ENCODE data around the gene CAPN1. TPM values are rescaled to one million over a fixed set of nuclear protein-coding genes. Genes with fewer than 3 reads are reported as not detected.

Gene CAPN1
- total RNA-seq, 1 experiment from 2014 or later = 256 TPM

GRCh38 chr11:65241692-65242091 is 60.0 kb downstream of the CAPN1 start:
- Histone ChIP-seq H3K36me3 (ENCODE audit: control insufficient read depth, insufficient read depth, low read length) (no peaks in the 10 kb centered on the region), H3K4me3 (ENCODE audit: low read depth in 2 of 2, low read length in 2 of 2) (no peak overlapping the region), H3K27ac (ENCODE audit: low read length) (no peak overlapping the region), H3K9me3 (ENCODE audit: control insufficient read depth, insufficient read depth, low read depth, low read length) (peaks cover 2% of the 10 kb centered on the region; the same call in 1 of the 2 replicates), H3K4me1 (ENCODE audit: control insufficient read depth, insufficient read depth, low read length) (no peaks in the 10 kb centered on the region), H3K27me3 (ENCODE audit: control insufficient read depth, insufficient read depth, low read length) (no peaks in the 10 kb centered on the region)
- ATAC-seq (no peak), DNase-seq (ENCODE audit: low read depth, low spot score) (no peak)
- no TSS peak for BruUV-seq (replicated peaks)
- CTCF ChIA-PET = no interaction called here
- TF ChIP-seq CTCF (IDR thresholded peaks at IDR 0.05) (no peak), POLR2AphosphoS5 (IDR thresholded peaks at IDR 0.05; ENCODE audit: low read depth, low read length) (no peak), REST (IDR thresholded peaks at IDR 0.05; ENCODE audit: insufficient read depth in 1 of 2, low read depth in 2 of 2, low read length in 1 of 2) (no peak)
- in situ Hi-C loops (cut with HindIII; ENCODE audit: low pct_unique_long_range_greater_than_20kb, low sequenced_read_pairs) = no loop called here
- POLR2A ChIA-PET = no interaction called here
- intact Hi-C loops (cut with micrococcal nuclease; ENCODE audit: unreplicated experiment) = no loop called here

- Histone ChIP-seq H3K4me1 (ENCODE audit: control insufficient read depth, insufficient read depth, low read length) (no peaks in the 10 kb centered on the region), H3K9me3 (ENCODE audit: control insufficient read depth, insufficient read depth, low read depth, low read length) (peaks cover 2% of the 10 kb centered on the region; the same call in 1 of the 2 replicates), H3K27ac (ENCODE audit: low read length) (no peak overlapping the region), H3K27me3 (ENCODE audit: control insufficient read depth, insufficient read depth, low read length) (no peaks in the 10 kb centered on the region), H3K36me3 (ENCODE audit: control insufficient read depth, insufficient read depth, low read length) (no peaks in the 10 kb centered on the region), H3K4me3 (ENCODE audit: low read depth in 2 of 2, low read length in 2 of 2) (no peak overlapping the region)
- TF ChIP-seq SIN3A (IDR thresholded peaks at IDR 0.05; ENCODE audit: borderline replicate concordance, insufficient read depth, low read depth, low read length) = no peak
- no peak for TF ChIP-seq POLR2AphosphoS5 (IDR thresholded peaks at IDR 0.05; ENCODE audit: low read depth, low read length)
- TF ChIP-seq REST (IDR thresholded peaks at IDR 0.05; ENCODE audit: insufficient read depth in 1 of 2, low read depth in 2 of 2, low read length in 1 of 2) = no peak
- no peak for TF ChIP-seq TCF7L2 (IDR thresholded peaks at IDR 0.05; ENCODE audit: low read depth, low read length)
- TF ChIP-seq CTCF (IDR thresholded peaks at IDR 0.05) = no peak
- BruUV-seq (replicated peaks) = no TSS peak
- ChIA-PET POLR2A (no interaction called here), CTCF (no interaction called here)
- in situ Hi-C loops (cut with HindIII; ENCODE audit: low pct_unique_long_range_greater_than_20kb, low sequenced_read_pairs) = no loop called here
- DNase-seq (ENCODE audit: low read depth, low spot score) (no peak), ATAC-seq (no peak)
- intact Hi-C loops (cut with micrococcal nuclease; ENCODE audit: unreplicated experiment) = no loop called here
Observed at GRCh38 chr11:65242389-65242788, 60.7 kb downstream of the CAPN1 start.

Data from Panc1 (cell line).